GM18519 (cell line): Measurements from ENCODE around the gene MGRN1.
A peak's percentile ranks its signal among the peaks of the same experiment; 100 is the strongest.

Source experiments
- ATAC-seq: cut with Tn5 transposase; IDR thresholded peaks from one replicate; pipeline ENCODE4 v1.9.1; 2021; ENCODE audit warnings: mild to moderate bottlenecking, moderate library complexity; ENCODE audit not compliant: unreplicated experiment, low FRiP score

Gene MGRN1

DNA sequence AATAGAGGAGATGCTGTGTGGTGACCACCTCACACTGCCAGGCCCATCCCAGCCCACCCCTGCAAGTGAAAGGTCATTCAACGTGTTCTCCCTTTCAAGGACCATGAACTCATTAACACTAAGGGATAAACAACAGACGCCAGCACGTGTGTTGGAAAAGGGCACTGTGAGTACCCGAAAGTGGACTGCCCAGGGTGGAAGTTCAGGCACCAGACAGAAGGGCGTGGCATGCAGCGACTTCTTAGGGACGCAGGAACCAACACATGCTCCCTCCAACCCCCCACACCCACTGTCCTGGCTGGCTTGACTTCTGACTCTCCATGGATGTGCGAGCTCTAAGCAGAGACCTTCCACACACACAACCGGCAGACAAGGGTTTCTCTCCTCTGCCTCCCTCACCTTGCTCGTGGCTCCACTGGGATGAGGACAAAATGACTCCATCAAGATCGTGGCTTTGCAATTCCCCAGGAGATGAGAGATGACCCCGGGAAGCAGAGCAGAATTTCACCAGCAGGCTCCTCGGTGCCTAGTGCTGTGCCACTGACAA, 20.9 kb upstream of the MGRN1 start:
- no peak for ATAC-seq

DNA sequence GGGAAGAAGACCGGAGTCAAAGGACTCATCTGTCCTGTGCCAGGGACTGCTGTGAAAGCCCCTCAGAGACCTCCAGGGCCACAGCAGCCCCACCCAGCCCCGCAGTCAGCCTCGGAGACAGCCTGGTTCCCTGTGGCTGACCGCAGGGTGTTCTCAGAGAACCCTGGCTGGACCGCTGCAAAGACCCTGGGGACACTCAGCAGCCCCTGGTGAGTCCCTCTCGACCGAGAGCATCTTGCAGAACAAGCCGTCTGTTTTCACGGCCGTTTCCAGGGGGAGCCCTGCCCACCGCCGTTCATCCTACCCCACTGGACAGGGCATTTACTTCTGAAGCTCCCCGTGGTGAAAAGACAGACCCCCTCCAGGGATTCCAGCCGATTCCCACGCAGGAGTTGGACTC, 20.2 kb upstream of the MGRN1 start:
- ATAC-seq = no peak

DNA sequence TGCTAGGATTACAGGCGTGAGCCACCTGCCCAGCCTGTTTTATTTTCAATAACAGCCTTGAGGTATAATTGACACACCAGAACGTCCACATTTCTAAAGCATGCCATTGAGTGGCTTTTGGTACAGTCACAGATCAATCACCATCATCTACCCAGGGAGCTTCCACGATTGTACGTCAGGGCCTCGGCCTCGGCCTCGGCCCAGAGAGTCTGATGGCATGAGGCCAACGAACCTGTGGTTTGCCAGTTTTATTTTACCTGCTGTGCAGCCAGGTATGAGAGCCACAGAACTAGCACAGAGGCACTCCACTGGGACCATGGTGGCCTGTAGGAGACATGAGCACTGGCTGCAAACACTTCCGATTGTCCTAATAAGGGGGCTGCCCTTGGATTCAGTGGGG, 18.3 kb upstream of the MGRN1 start:
- ATAC-seq = no peak

DNA sequence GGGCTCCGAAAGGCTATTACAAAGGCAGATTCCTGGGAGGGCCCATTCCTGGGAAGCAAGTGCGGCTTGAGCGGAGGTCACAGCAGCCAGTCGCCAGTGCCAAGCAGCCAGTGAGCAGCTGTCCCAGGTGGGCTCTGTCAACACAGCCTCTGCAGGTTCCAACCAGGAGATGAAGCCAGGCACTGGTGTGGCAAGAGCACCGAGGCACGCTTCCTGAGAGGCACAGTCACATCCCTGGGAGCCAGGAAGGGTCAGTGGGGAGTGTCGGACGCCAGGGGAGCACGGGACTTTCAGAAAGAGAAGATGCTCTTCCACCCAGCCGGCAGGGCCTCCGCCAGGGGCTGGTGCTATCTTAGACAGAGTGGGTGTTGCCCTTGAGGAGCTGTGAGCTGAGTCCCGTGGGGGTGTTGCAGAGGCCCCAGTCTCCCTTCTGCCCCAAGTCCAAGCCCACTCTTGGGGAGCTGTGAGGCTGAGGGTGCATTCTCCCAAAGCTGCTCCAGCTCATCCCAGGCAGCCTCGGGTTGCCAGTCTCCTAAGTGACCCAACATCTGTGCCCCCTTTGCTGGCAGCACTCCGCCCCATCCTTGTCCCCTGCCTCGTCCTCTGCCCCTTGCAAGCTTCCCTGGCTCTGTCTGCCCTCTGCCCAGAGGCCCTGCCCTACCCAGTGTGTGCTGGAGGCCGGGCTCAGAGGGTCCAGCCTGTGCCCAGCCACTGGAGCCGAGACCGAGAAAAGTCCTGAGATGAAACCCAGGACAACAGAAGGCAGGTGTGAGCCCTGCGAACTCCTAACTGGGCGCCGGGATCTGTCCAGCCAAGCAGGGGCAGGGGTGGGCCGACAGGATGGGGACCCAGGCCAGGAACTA, 16.6 kb upstream of the MGRN1 start:
- ATAC-seq = no peak

DNA sequence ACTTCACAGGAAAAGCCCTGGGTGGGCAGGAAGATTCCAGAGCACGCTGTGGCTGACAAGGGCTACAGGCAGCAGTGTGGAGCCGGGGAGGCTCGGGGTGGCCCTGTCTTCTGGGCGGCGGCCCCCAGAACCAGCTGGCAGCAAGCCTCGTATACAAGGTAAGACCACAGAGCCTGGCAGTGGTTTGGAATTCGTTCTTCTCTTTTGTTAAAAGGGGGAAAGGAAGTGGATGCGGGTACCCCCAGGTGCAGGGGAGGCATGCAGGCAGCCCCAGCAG, 16.0 kb upstream of the MGRN1 start:
- no peak for ATAC-seq

GRCh38 chr16:4609200-4610010, 15.2 kb upstream of the MGRN1 start:
- no peak for ATAC-seq

DNA sequence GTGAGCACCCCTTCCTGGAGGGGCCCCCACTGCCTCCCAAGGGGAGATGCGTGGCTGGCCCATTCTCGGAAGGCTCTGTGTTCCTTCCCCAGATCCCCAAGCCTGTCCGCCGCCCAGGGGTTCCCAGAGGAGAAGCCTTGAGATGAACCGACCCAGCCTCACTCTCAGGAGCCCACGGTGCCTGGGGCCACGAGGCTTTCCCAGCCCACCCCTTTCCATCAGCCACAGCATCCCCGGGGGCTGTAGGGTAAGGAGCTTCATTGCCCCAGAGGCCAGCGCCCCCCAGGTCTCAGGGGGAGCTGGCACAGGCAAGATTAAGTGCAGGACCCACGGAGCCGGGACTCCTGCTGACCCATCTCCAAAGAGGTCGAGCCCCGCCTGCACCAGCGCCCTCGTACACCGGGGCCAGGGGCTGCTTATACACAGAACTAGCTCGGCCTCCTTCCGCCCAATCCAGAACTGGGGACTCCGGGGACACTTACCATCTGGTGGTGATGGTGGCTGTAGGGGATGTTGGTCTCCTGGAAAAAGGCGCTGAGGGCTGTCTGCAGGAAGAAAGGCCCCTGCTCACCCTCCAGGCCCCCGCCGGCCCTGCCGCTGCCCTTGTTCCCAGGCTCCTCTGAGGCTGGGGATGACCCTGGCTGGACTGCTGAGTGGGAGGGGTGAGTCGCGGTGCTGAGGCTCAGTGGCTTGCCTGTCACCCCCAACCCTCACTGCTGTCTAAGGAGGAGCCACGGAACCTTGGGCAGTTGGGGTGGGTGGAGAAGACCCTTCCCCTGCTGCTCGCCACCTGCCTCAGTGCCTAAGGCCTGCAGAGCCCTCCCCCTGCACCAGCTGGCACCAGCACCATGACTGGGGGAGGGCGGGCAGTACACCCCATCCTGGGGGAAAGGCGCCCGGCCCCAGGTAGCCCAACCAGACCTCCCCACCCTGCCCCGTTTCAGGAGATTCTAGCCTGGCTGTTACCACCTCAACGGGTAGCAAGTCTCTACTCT, 14.3 kb upstream of the MGRN1 start:
- no peak for ATAC-seq

GRCh38 chr16:4611337-4612021, 13.1 kb upstream of the MGRN1 start:
- ATAC-seq = no peak

- ATAC-seq = no peak
Measured at GRCh38 chr16:4612474-4612931, 12.1 kb upstream of the MGRN1 start.

GRCh38 chr16:4612977-4613635, 11.5 kb upstream of the MGRN1 start:
- ATAC-seq = no peak

DNA sequence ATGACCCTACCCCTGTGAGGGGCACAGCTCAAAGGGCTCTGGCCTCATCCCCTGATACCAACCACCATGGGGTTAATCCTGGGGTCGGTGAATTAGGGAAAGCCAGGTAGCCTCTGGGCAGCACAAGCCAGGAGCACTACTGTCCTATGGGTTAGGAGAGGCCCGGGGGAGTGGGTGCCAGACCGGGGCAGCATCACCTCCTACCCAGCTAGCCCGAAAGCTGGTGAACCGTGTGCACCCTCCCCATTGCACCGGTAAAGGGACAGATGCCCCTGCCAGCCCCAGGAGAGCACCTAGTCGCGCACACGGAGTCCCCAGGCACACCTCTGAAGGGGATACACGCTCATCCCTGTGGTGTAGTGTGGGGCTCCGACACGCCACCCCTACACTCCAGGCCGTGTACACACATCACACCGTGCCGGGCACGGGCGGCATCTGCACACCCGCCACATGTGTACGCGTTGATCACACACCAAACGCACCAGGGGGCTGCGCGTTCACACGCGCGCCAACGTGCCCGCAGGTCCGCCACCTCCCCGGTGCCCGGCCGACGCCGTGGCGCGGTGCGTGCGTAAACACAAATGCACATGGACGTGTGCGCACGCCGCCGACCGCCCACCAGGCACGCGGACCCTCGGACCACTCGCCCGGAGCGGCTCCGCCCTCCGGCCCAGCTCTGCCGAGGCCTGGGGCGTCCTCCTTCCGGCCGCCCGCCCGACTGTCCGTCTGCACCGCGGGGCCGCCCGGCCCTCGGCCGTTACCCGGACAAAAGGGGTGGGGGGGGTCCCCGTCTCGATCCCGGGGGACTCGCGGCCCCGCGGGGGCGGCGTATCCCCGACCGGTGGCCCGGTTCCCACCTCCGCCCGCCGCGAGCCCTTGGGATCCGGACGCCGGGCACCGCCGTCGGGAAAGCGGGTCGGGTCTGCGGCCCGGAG, 10.7 kb upstream of the MGRN1 start:
- ATAC-seq = no peak

GRCh38 chr16:4614571-4615383, 9.8 kb upstream of the MGRN1 start, which contains the start of gene UBALD1:
Gene UBALD1, minus strand, starts transcription at chr16:4614888. Its CDS starts 91 bp downstream, at chr16:4614797.
- peak; percentile 46 for ATAC-seq

- no peak for ATAC-seq
Measured at GRCh38 chr16:4615384-4616046, 9.1 kb upstream of the MGRN1 start.

DNA sequence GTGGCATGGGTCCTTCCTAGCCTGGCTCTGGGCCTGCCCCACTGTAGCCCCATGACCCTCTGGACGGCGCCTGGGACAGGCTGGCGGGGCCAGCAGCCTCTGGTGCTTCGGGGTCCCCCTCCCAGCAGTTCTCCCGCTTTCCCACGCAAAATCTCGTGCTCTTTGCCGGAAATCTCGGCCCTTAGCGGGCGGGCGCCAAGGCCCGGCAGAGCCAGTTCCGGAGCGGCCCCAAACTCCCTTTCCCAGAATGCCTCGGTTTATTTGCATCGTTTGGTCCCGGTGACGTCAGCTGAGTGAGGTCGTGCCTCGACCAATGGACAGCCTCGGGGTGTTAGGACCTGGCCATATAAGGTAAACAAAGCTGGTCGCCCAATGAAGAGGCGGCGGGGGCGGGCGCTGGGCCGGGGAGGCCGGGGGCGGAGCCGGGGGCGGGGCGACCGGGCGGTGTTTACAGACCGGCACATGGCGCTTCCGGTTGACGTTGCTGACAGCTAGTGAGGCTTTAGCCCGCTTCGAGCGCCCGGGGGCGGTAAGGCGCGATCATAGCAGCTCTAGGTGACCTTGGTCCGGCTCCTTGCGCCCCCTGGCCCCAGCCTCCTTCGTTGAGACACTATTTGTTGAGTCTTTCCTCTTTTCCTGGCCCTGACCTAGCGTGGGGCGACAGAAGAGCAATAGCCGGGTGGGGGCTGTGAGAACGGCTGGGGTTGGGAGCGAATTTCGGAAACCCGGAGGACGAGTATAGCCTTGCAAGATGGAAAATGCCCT, 8.4 kb upstream of the MGRN1 start:
- ATAC-seq = peak; percentile 58

- no peak for ATAC-seq
Measured at GRCh38 chr16:4617880-4618279, 6.7 kb upstream of the MGRN1 start.
